Measurements from ENCODE around the gene MAML2.

DNA sequence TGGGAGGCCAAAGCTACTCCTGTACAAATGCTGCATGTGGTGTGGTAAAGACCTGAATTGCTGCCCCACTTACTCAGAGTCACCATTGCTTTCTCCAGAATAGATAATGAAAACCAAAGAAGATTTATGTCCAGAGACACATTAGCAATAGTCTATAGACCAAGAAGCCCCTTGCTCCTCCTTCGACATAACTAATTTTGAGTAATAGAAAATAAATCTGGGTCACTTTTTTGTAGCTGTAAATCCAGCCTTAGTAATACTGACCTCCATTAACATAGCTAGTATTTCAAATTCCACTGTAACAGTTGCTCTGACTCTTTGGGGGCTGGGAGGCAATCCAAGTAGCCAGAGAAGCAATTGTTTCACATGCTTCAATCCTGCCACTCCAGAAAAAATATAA is 145.9 kb downstream of the MAML2 start:
- TF ChIP-seq TAF1 (IDR thresholded peaks at IDR 0.05; ENCODE audit: borderline replicate concordance, low read depth, low read length) (no peak), POLR2A (IDR thresholded peaks at IDR 0.05; ENCODE audit: low read depth, low read length) (no peak)

All from GM12892 (cell line).